NB4 (cell line): ENCODE measurements around the gene PSD.

Source experiments
- DNase-seq: peaks from one replicate; pipeline ENCODE4 v3.0.0; 2010; ENCODE audit warnings: low read depth
- H3K4me3 ChIP-seq: one replicate; pipeline ENCODE4 v1.5.1; 2011; ENCODE audit warnings: mild to moderate bottlenecking, low read depth, low read length, moderate library complexity
- MYC ChIP-seq: IDR thresholded peaks from 2 replicates; pipeline ENCODE4 v1.6.1; 2011; ENCODE audit warnings: low read depth, low read length
- POLR2A ChIP-seq: IDR thresholded peaks from 2 replicates; pipeline ENCODE4 v1.6.1; 2011; ENCODE audit warnings: mild to moderate bottlenecking; ENCODE audit not compliant: insufficient read length; ENCODE audit errors: extremely low read depth
- TF ChIP-seq, protein P1 (sequence below): IDR thresholded peaks from one replicate; pipeline ENCODE4 v1.5.1; 2012; ENCODE audit warnings: low read depth, low read length
- TF ChIP-seq, protein P2 (sequence below): IDR thresholded peaks from 2 replicates; pipeline ENCODE4 v1.6.1; 2011; ENCODE audit warnings: low read depth, low read length

The PSD gene

DNA sequence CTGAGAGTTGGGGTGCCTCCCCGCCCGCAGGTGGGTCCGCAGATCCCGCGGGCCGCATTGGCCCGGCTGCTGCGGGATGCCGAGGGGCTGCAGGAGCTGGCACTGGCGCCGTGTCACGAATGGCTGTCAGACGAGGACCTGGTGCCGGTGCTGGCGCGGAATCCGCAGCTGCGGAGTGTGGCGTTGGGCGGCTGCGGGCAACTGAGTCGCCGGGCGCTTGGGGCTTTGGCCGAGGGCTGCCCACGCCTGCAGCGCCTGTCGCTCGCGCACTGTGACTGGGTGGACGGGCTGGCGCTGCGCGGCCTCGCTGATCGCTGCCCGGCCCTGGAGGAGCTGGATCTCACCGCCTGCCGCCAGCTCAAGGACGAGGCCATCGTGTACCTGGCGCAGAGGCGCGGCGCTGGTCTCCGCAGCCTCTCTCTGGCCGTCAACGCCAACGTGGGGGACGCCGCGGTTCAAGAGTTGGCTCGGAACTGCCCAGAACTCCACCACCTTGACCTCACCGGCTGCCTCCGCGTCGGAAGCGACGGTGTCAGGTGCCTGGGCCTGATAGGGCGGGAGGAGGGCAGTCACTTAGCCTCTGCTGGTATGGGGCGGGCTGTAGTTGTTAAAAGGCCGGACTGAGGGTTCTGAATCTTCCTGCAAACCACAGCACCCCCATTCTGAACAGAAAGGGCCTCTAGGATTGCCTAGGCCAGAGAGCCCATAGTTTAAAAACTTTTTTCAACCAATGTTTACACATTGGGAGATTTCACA lies 3.4 kb upstream of the PSD start:
- peak; percentile 59 for DNase-seq

DNA sequence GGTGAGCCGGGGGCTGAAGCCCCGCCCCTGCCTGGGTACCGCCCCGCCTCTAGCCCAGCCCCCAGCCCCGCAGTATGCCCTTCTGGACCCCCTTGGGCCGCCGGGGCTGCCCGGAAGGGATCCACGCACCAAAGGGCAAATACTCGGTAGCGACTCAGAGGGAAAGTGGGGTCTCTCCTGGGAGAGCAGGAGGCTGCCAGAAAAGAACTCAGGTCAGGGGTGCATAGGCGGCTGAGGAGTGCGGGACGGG lies 2.8 kb upstream of the PSD start:
- H3K4me3 ChIP-seq: peak overlapping the region; percentile 88
- no peak for TF ChIP-seq POLR2A
- TF ChIP-seq, protein P1, sequence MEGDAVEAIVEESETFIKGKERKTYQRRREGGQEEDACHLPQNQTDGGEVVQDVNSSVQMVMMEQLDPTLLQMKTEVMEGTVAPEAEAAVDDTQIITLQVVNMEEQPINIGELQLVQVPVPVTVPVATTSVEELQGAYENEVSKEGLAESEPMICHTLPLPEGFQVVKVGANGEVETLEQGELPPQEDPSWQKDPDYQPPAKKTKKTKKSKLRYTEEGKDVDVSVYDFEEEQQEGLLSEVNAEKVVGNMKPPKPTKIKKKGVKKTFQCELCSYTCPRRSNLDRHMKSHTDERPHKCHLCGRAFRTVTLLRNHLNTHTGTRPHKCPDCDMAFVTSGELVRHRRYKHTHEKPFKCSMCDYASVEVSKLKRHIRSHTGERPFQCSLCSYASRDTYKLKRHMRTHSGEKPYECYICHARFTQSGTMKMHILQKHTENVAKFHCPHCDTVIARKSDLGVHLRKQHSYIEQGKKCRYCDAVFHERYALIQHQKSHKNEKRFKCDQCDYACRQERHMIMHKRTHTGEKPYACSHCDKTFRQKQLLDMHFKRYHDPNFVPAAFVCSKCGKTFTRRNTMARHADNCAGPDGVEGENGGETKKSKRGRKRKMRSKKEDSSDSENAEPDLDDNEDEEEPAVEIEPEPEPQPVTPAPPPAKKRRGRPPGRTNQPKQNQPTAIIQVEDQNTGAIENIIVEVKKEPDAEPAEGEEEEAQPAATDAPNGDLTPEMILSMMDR: no peak
- TF ChIP-seq MYC: no peak
- TF ChIP-seq, protein P2, sequence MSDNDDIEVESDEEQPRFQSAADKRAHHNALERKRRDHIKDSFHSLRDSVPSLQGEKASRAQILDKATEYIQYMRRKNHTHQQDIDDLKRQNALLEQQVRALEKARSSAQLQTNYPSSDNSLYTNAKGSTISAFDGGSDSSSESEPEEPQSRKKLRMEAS: no peak
- DNase-seq: no peak

More for the DNA sequence above, 3.4 kb upstream of the PSD start:
- H3K4me3 ChIP-seq: peak overlapping the region; percentile 88
- TF ChIP-seq, protein P2: 0 out of 2 replicates have a peak, but pooled peaks have one; percentile 2
- TF ChIP-seq, protein P1: no peak

DNA sequence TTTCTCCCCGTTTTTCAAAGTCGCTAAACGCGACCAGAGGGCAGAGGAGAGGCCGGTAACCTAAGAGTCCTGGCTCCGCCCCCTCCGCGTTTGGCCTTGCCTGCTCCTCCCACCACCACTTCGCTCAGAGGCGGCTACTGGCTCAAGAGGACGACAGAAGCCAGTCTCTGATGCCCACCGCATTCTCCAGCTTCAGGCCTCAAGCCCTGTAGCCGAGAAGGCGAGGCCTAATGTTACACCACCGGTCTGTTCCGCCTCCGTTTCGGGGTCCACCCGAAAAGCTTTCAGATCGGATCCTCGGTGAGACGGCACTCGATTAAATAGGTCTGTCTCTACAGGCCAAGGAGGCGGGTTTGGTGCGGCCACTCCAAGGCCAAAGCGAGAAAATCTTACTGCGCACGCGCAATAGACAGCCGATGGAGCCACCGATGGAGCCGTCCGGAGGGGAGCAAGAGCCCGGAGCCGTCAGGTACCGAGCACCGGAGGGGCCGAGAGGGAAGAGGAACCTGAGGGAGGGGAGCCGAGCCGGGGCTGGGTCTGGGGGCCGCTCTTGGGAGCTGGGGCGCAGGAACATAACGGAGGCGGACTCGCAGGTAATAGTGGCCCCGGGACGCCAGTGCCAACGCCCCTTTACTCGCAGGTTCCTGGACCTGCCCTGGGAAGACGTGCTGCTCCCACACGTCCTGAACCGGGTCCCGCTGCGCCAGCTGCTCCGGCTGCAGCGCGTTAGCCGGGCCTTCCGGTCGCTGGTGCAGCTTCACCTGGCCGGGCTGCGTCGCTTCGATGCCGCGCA lies 2.3 kb upstream of the PSD start, which contains the start of gene FBXL15:
FBXL15 (plus strand) TSS at position 123 of the 793 bp plus-strand sequence; CDS start at position 417, 294 bp downstream.
- peak within 1 kb of the TSS; percentile 88 for H3K4me3 ChIP-seq
- DNase-seq: peak; percentile 98
- peak; percentile 56 for TF ChIP-seq POLR2A
- TF ChIP-seq, protein P2: peak; percentile 70
- TF ChIP-seq MYC: peak; percentile 78
- TF ChIP-seq, protein P1: no peak

DNA sequence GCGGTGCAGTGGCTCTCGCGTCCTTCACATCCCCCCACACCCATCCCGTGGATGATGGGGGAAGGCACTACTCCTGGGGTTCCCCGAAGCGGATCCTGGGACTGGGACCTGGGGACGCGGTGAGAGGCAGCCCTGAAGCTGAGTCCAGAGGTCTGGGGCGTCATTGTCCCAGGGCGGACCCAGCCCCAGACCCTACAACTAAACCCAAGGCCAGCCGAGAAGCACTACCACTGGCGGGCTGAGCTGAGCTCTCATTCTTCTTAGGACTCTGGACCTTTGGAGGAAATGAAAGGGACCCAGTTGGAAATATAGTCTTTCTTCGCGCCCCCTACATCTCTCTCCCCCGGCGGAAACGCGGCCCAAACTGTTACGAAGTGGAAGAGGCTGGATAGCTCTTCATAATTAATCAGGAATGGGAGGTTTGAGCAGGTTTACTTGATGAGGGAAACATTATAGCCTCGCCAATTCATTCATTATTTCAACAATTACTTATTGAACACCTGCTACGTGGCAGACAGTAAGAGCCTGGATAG lies 1.7 kb upstream of the PSD start:
- no peak for DNase-seq
- TF ChIP-seq, protein P2: no peak
- peak overlapping the region; percentile 88 for H3K4me3 ChIP-seq

DNA sequence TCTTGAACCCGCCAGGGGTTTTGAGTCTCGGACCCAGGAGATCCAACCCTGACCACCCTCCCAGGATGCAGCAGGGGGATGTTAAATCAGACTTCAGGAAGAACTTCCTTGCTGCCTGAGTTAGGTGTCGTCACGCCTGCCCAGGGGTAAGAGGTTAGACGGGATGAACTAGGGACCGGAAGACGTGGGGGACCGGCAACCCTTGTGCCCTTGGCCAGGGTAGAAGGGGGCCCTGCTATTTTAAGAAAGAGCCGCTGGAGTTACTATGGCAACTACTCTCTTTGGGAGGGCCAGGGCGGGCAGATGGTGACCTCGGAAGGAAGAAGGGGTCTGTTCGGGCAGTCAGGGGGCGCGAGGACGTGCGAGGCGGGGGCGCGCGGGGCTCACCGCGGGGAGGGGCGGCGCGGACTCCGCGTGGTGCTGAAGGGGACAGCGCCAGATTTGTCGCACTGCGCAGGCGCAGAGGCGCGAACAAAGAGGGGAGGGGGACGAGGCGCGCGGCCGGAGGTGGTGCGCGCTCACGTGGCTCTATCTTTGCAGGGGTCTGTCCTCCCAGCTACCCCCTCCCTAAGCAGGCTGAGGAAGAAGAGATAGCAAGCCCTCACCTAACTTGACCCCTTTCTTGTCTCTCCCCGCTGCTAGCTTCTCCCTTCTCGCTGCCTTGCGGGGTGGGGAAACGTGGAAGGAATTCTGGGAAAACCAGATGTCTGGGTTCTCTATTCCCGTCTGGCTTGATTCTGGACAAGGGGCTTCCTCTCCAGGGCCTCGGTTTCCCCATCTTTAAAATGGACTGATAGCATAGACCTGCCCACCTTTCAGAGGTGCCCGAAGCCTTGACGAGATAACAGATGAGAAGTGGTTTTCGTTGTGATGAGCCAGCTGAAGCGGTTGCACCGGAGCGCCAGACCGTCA lies 940 bp upstream of the PSD start:
- TF ChIP-seq POLR2A: no peak
- TF ChIP-seq, protein P1: peak; percentile 3
- TF ChIP-seq MYC: no peak
- DNase-seq: peak; percentile 66
- H3K4me3 ChIP-seq: peak overlapping the region; percentile 88

DNA sequence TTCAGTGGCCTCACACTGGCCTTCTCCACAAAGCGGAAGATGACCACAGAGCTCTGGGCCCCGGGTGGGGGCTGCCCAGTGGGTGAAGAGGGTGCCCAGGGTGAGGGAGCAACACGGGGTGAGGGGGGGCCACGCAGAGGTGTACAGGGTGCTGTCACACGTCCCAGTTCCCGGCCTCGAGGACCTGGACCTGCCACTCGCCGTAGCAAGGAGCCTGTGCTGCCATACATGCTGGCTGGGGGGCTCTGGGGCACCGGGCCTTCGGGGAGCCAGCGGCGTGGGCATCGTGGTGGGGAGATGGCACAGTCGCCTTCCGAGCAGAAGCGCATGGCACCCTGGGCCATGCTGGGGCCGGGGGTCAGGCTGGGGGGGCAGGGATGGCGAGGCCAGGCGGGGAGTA lies 1.9 kb downstream of the PSD start:
- no peak overlapping the region for H3K4me3 ChIP-seq
- TF ChIP-seq, protein P1: no peak
- TF ChIP-seq MYC (no peak), POLR2A (no peak)
- TF ChIP-seq, protein P2: no peak
- DNase-seq: no peak
